KBM-7 (cell line): ENCODE data around the gene CEP55.
"Not testable (repeated sequence)": the region's sequence is repeated elsewhere in the genome, so short reads cannot be mapped to it uniquely, and the experiment has no call there.

Source experiments
- DNase-seq: peaks from one replicate; pipeline ENCODE4 v3.0.0-alpha.2; 2015
- in situ Hi-C: fragments of 300-500 bp; cut with MboI; formaldehyde crosslinking; loops from 2 replicates; pipeline ENCODE4 v1.14.3; 2020; ENCODE audit warnings: low sequenced_read_pairs, low pct_unique_long_range_greater_than_20kb, mixed read lengths

Gene CEP55

DNA sequence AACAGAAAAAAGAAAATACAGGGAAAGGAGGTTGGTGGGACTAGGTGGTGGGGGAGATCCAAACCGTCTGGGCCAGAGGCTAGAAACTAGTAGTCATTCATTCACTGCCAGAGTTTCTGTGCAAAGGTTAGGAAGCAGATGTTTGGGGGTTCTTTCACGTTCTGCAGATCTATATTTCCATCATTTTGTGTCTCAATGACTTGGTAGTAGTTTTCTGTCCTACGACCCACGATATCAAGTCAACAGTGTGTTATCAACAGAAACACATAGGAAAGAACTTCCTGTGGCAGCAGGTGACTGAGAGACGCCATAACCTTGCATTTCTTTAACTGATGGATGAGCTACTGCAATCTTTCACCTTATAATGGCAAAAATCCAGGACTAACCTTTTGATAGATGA, 1.8 kb downstream of the CEP55 start:
- DNase-seq: peak; percentile 21
- in situ Hi-C loops: no loop called here

DNA sequence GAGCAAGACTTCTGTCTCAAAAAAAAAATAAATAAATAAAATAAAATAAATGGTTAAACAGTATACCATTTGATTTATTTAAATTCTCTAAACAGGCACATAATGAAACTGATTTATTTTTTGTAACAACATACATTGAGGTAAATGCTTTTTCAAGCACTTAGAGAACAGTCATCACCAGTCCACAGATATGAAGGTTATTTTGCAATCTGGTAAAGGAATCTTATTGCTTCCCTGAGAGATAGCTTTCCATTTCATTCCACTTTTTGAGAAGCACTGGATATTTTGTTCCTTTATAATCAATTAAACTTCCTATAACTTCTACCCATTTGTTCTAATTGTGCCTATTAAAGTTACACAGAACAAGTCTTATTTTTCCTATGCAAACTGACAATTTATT, 5.2 kb downstream of the CEP55 start:
- in situ Hi-C loops: no loop called here
- DNase-seq: no peak

DNA sequence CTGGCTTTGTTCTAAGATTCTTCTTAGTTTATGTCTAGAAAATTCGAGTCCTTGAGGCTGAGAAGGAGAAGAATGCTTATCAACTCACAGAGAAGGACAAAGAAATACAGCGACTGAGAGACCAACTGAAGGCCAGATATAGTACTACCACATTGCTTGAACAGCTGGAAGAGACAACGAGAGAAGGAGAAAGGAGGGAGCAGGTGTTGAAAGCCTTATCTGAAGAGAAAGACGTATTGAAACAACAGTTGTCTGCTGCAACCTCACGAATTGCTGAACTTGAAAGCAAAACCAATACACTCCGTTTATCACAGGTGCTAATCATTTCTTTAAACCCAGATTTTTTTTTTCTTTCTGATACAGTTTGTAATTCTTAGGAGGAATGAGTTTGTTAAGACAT, 6.7 kb downstream of the CEP55 start:
- no peak for DNase-seq
- in situ Hi-C loops: no loop called here

DNA sequence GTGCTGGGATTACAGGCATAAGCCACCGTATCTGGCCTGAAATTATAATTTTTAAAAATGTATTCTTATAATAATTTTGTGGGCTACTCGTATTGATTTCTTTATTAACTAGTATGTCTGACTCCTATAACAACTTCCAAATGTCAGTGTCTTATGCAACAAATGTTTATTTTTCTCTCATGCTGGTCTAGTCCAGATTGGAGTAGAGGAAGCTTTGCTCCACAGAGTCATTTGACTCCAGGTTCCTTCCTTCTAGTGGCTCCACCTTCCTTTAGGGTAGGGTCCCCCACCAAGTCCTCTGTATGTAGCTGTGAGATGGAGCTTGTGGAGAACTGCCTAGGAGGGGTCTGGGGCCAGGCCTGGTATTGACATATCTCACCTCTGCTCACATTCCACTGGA, 8.7 kb downstream of the CEP55 start:
- in situ Hi-C loops: no loop called here
- peak; percentile 4 for DNase-seq

DNA sequence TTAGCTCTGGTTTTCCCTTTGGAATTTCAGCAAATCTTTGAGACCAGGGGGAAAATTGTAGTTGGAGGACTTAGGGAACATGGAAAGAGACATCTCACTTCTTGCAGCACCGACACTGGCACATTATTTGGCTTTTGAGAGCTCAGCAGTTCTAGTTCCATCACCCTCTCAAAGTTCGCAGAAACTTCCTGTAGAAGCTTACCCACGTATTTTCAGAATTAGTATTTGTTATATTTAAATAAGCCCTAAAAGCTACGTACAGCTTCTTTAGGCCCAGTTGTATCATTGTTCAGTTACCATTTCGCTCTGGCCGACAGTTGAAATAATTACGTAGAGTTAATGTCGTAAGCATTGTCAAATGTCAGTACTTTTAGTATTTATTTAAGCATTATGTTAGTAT, 13.4 kb downstream of the CEP55 start:
- no peak for DNase-seq
- in situ Hi-C loops: no loop called here

DNA sequence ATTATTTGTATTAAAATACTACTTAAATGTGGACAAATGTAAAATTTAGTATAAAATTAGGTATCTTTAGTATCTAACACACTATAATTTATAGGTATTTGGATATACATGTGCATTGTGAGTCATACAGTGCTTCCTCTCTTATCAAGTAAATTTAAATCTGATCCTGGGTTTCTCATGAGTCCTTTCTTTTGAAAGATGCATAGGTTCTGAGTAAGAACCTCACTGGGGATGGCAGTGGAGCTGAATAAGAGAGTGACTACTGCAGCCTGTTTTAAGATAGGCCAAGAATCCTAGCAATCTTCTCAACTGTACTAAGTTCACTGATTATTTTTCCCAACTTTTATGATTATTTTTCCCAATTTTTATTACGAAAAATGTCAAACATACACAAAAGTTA, 16.2 kb downstream of the CEP55 start:
- DNase-seq: no peak
- in situ Hi-C loops: no loop called here

DNA sequence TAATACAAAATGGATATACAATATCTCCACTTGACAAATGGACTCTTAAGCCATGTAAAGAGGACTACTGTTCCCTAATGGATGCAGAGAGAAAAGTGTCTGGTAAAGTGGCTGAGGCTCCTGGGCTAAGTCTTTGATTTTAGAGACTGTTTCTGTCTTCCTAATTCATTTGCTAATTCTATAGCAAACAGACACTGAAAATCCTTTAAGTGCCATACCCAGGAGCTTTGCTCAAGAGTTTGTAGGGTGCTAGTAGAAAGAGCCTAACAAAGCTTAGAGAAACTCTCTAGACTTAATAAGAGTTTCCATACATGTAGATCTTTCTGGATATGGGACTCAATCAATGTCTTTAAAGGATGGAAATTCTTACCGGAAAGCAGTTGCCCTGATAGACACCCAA, 16.7 kb downstream of the CEP55 start:
- in situ Hi-C loops: no loop called here
- no peak for DNase-seq

DNA sequence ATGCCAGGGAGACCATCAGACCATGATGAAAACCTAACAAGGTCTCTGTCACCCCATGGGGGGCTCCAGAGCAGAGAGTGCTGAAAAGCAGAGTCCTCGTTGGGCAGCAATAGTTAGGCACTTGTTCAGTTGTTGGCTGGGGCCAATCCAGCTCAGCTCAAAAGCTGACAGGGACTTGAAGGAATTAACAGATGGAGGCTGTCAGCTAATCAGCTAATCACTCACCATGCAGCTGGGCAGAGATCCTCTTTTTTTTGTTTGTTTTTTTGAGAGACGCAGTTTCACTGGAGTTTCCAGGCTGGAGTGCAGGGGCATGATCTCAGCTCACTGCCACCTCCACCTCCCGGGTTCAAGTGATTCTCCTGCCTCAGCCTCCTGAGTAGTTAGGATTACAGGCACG, 18.1 kb downstream of the CEP55 start:
- in situ Hi-C loops: no loop called here
- no peak for DNase-seq

DNA sequence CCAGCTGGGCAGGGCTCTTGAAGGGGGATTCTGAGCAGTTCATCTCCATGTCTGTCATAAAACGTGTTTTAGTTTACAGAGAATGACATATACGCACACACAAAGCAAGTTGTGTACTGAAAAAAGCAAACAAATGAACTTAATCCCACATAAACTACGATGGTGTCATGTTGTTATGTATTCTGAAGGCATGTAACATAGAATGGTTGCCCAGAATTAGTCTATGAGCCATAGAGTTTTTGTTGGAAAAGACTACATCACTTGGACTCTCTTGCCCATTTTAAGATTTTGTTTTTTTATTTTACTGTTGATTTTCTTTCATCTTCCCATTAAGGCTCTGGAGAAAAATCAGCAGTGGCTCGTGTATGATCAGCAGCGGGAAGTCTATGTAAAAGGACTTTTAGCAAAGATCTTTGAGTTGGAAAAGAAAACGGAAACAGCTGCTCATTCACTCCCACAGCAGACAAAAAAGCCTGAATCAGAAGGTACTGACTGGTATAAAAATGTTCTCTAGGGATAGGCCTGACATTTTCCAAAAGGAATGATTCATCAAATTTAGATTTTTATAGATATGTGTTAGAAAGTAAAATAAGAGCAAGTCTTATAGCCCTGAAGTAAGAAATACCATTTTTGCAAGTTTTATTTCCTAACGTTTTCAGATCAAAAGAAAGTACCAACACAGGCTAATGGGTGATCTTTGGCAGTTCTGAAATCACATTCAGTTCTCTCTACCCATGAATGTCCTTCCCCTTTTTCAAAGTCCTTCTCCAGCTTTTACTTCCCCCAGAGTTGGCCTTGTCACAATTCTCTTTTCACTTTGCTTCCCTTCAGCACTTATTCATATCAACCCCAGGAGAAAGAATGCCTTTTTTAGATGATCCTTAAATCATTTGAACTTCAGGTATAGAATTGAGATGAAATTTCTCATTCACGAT, 18.9 kb downstream of the CEP55 start:
- peak; percentile 41 for DNase-seq
- in situ Hi-C loops: no loop called here

DNA sequence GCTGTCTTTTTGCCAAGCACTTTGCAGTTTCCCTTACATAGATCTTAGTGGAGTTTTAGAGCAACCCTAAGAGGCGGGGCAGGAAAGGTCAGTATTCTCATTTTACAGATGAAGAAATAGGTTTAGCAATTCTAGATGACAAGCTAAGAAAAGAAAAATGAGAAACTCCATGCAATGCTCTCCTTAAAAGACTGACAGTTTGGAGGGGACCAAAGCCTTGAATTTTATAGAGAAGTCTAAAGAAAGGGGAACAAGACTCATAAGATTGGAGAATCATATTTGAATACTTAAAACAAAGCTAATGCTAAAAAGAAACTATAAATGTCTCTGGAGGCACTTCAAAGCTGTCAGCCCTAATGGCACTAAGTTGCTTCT, 19.6 kb downstream of the CEP55 start:
- in situ Hi-C loops: no loop called here
- DNase-seq: no peak

DNA sequence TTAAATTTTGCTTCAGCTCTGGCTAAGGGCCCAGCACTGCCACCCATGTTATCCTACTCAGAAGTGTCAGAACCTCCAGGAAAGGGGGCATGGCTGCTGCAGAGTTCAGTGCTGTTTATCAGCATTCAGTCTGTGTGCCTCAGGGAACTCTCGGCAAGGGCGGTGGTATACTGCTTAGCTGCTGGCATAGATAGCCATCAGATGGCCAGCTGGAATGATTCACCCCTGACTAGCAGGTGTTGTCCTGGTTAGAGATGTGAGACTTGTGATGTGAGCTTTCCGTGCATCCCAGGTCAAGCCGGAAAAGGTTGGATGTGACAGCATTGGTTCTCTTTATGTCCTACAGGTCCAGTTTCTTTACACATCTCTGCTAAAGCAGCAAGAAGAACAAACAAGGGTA, 22.1 kb downstream of the CEP55 start:
- in situ Hi-C loops: no loop called here
- no peak for DNase-seq

DNA sequence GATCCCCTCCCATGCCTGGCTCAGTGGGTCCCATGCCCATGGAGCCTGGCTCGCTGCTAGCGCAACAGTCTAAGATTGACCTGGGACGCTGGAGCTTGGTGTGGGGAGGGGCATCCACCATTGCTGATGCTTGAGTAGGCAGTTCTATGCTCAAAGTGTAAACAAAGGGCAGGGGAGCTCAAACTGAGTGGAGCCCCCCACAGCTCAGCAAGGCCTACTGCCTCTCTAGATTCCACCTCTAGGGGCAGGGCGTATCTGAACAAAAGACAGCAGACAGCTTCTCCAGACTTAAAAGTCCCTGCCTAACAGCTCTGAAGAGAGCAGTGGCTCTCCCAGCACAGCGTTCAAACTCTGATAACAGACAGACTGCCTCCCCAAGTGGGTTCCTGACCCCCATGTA, 38.9 kb downstream of the CEP55 start:
- in situ Hi-C loops: no loop called here
- DNase-seq: no peak

DNA sequence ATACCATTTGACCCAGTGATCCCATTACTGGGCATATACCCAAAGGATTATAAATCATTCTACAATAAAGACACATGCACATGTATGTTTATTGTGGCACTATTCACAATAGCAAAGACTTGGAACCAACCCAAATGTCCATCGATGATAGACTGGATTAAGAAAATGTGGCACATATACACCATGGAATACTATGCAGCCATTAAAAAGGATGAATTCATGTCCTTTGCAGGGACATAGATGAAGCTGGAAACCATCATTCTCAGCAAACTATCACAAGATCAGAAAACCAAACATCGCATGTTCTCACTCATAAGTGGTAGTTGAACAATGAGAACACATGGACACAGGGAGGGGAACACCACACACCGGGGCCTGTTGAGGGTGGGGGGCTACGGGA, 44.5 kb downstream of the CEP55 start:
- DNase-seq, in situ Hi-C loops: not testable (repeated sequence)

DNA sequence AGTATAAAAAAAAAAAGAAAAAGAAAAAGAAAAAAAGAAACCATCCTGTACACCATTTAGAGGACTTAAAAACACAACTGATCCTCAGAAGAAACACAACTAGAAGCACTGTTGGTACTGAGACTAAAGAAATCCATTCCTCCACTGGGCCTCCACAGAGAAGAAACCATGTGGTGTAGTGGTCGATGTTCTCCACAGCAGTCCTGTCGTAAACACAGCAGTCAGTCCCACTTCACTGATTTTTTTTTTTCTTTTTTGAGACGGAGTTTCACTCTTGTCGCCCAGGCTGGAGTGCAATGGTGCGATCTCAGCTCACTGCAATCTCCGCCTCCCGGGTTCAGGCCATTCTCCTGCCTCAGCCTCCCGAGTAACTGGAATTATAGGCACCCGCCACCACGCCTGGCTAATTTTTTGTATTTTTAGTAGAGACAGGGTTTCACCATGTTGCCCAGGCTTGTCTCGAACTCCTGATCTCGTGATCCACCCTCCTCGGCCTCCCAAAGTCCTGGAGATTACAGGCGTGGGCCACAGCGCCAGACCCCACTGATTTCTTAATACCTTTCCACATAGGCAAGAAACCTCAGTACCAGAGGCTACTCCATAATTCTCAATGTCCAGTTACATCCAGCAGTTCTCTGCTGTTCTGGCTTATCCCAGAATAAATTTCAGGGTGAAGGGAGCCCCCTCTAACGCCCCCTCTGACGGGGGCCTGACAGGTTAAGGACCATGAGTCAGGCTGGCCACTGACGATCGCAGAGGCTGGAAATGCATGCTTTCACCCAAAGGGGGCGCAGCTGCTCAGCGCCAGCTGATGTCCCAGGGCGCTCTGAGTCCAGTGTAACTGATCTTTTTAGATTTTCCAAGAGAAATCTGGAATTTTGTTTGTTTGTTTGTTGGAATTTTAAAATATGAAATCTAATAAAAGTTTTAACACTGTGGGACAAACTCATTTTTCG, 45.3 kb downstream of the CEP55 start:
- DNase-seq: peak; percentile 43
- in situ Hi-C loops: no loop called here

DNA sequence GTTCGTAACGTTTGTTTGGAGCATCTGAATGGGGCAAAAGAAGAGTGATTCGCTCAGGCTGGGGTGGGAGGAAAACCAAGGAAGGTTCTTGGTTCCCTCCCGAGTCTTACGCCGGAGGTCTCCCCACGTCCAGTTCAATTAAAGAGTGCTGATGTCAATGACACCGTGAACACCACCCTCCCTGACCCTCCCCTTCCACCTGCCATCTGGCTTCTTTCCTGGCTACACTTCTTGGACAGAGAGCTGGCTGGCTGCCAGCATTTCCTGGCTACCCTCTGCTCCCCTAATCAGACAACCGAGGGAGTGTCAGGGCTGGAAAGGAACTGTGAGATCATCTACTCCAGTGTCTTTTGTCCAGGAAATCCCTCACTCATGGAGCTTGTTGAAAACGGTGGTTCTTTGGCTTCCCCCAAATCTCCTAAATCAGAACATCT, 46.0 kb downstream of the CEP55 start:
- in situ Hi-C loops: no loop called here
- no peak for DNase-seq

DNA sequence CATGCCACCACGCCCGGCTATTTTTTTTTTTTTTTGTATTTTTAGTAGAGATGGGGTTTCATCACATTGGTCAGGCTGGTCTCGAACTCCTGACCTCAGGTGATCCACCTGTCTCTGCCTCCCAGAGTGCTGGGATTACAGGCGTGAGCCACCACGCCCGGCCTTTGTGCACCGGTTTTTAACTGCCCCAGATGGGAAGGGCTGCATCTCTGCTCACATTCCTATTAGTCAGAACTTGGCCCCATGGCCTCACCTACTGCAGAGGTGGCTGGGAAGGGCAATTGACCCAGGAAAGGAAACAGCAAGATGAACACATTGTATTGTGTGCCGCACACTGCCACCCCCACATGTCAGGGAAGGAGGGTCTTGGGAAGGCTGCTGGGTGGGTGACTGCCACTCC, 50.6 kb downstream of the CEP55 start:
- in situ Hi-C loops, DNase-seq: not testable (repeated sequence)

DNA sequence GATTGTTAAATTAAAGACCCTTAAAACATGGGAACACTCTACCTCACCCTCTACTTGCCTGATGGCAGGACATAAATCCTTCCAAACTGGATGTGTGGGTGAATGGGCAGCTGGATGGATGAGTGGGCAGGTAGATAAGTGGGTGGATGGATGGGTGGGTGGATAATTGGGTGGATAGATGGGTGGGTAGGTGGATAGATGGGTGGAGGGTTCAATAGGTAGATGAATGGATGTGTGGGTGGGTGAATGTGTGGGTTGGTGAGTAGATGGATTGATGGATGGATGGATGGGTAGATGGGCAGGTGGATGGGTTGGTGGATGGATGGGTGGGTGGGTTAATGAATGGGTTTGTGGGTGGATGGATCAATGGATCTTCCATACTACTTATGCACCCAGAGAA, 51.1 kb downstream of the CEP55 start:
- no peak for DNase-seq
- in situ Hi-C loops: no loop called here

DNA sequence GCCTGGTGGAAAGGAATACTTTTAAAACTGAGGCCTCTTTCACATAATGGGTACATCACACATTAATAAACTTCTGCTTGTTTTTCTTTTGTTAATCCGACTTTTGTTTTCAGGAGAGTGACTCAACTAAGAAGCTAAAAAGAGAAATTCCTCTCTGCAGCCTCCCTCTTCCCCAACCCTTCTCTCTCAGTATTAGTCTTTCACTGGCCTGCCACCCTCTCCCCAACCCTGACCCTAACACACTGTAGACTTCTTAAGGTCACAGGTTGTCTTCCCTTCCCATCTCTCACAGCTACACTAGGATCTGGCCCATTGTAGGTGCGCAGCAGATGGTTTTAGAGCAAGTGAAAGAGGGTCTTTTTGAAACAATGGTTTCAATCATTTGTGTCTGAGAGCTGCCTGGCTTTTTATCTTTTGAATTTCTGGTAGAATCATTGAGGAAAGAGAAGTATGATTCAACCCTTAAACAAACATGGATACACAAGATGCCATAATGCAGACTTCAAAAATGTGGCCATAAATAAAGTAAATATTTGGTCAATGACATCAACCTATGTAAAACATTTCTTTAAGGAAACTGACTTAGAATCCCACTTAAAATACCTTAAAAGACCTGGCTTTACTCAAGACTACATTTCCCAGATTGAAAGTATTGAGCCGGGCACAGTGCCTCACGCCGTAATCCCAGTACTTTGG, 52.1 kb downstream of the CEP55 start:
- in situ Hi-C loops: no loop called here
- DNase-seq: no peak

DNA sequence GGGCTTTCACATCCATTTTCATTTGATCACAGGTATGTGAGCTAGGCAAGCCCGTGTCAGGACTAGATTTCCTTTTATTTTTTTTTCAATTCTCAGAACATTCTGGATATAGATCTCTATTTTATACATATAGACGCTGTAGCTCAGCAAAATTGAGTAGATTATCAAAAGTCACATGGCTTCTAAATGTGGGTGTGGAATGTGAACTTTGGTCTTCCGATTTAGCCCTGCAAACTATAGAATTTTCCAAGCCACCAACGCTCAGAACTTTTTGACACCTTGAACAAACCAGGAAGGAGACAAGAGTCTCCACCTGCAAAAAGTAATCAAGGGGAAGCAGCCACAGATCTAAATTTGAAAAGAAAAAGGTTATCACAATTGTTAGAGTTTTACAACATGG, 54.2 kb downstream of the CEP55 start:
- in situ Hi-C loops: loop anchor here (10.0 kb wide), 1 partner anchor 124 kb away; no protein-coding TSS in a partner anchor
- no peak for DNase-seq
